Measurements from ENCODE around the gene ADAP1. TPM values are rescaled to one million over a fixed set of nuclear protein-coding genes. Genes with fewer than 3 reads are reported as not detected.
A peak's percentile ranks its signal among the peaks of the same experiment; 100 is the strongest.

ADAP1 gene
- total and polyA plus RNA-seq, 2 of the 13 experiments (the other 11 are each of a cell fraction or from before 2014, with no cell fraction given), result 10.5 to 24.6 TPM

DNA sequence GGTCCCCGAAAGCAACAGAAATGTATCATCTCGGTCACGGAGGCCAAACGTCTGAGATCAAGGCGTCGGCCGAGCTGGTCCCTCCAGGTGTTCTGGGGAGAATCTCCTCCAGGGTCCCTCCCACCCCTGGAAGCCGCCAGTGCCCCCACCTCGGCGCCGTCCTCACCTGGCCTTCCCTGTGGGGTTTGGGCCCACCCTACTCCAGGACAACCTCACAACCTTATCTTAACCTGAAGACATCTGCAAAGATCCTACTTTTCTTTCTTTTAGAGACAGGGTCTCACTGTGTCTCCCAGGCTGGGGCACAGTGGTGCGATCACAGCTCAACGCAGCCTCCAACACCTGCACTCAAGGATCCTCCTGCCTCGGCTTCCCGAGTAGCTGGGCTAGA lies 33.4 kb downstream of the ADAP1 start:
- H3K9ac ChIP-seq (ENCODE audit: insufficient read depth, low read depth, low read length), result no peak overlapping the region
- H3K79me2 ChIP-seq (ENCODE audit: insufficient read depth, low read length), result no peaks in the 10 kb centered on the region
- FAIRE-seq, result no peak
- no peaks in the 10 kb centered on the region for H3K9me3 ChIP-seq (ENCODE audit: low read length)
- no peak overlapping the region for H3K4me3 ChIP-seq (replicated peaks in 1 of 3; ENCODE audit: insufficient read depth in 1 of 3, low read depth in 2 of 3, low read length in 3 of 3)
- peaks cover 24% of the 10 kb centered on the region for H3K4me1 ChIP-seq (ENCODE audit: insufficient read depth, low read length)
- no peak for ATAC-seq
- H2AFZ ChIP-seq (ENCODE audit: low read length), result no peak overlapping the region
- H3K27ac ChIP-seq (ENCODE audit: extremely low read length, insufficient read depth, low read length), result no peak overlapping the region
- no peaks in the 10 kb centered on the region for H3K27me3 ChIP-seq (ENCODE audit: control insufficient read depth in 1 of 2, insufficient read depth in 2 of 2, low read length in 2 of 2)
- CTCF ChIA-PET (ENCODE audit: low intra/inter-chr PET ratio, low total read pairs), result no interaction called here
- no peak for DNase-seq (ENCODE audit: low spot score)
- 97% methylated on average over 8 of the region's 15 CpGs for WGBS (ENCODE audit: low lambda C conversion rate)
- TF ChIP-seq NFE2 (CRISPR knock-in tag; IDR thresholded peaks at IDR 0.05) (no peak), ZNF207 (IDR thresholded peaks at IDR 0.05; ENCODE audit: borderline replicate concordance) (no peak), RELA (CRISPR knock-in tag; IDR thresholded peaks at IDR 0.05) (no peak), MXD4 (CRISPR knock-in tag; IDR thresholded peaks at IDR 0.05) (no peak), ZNF234 (CRISPR knock-in tag; conservative IDR thresholded peaks at IDR 0.05) (no peak), PAX8 (CRISPR knock-in tag; IDR thresholded peaks at IDR 0.05; ENCODE audit: borderline replicate concordance) (no peak)
- TF ChIP-seq, protein P1, sequence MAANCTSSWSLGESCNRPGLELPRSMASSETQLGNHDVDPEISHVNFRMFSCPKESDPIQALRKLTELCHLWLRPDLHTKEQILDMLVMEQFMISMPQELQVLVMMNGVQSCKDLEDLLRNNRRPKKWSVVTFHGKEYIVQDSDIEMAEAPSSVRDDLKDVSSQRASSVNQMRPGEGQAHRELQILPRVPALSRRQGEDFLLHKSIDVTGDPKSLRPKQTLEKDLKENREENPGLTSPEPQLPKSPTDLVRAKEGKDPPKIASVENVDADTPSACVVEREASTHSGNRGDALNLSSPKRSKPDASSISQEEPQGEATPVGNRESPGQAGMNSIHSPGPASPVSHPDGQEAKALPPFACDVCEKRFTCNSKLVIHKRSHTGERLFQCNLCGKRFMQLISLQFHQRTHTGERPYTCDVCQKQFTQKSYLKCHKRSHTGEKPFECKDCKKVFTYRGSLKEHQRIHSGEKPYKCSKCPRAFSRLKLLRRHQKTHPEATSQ (CRISPR knock-in tag; IDR thresholded peaks at IDR 0.05; ENCODE audit: borderline replicate concordance), result no peak
- intact Hi-C loops (cut with micrococcal nuclease; ENCODE audit: unreplicated experiment) (no loop called here), in situ Hi-C loops (cut with HindIII; ENCODE audit: extremely low pct_ligation_motif_present, low pct_unique_long_range_greater_than_20kb) (no loop called here)
- no TSS peak for BruUV-seq (replicated peaks)
- H4K20me1 ChIP-seq (ENCODE audit: insufficient read depth, low read length), result no peaks in the 10 kb centered on the region
- POLR2A ChIA-PET, result no interaction called here
- no peak overlapping the region for H3K4me2 ChIP-seq (ENCODE audit: low read depth, low read length)
- no peaks in the 10 kb centered on the region for H3K36me3 ChIP-seq (replicated peaks in 1 of 2; ENCODE audit: control insufficient read depth in 1 of 2, insufficient read depth in 2 of 2, low read length in 2 of 2)

DNA sequence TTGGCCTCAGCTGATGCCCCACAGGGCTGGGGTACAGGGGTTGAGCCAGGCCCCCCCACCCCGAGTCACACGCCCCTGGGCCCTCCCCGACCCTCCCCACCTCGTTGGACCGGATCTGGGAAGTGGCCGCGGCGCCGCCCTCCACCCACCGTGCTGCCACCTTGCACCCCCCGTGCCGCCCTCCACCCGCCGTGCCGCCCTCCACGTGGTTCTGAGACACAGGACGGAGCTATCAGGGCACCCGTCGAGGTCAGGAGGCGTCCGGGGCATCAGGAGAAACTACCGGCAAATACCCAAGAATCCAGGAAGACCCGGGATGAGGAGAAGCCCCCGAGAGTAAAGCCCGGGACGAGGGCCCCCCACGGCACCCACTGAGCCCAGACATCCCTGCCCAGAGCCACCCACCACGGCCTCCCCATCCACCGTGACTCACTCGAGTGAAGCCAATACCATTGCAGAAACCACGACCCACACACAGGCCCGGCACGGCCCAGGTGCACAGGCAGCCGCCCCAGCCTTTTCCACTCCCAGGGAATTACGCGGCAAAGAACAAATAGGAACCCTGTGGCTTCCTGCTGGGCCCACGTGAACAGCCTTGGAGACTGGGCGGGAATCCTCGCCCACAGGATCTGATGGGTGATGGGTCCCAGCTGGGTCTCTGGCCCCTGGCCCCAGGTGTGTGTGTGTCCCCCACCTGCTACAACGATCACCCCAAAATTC lies 34.0 kb downstream of the ADAP1 start:
- peaks cover 19% of the 10 kb centered on the region for H3K4me1 ChIP-seq (ENCODE audit: insufficient read depth, low read length)
- no peaks in the 10 kb centered on the region for H3K27me3 ChIP-seq (ENCODE audit: control insufficient read depth in 1 of 2, insufficient read depth in 2 of 2, low read length in 2 of 2)
- ATAC-seq (no peak), DNase-seq (ENCODE audit: low spot score) (no peak), FAIRE-seq (no peak)
- ChIA-PET CTCF (ENCODE audit: low intra/inter-chr PET ratio, low total read pairs) (no interaction called here), POLR2A (no interaction called here)
- no peaks in the 10 kb centered on the region for H4K20me1 ChIP-seq (ENCODE audit: insufficient read depth, low read length)
- H2AFZ ChIP-seq (ENCODE audit: low read length), result no peak overlapping the region
- 95% methylated on average over 30 of the region's 40 CpGs for WGBS (ENCODE audit: low lambda C conversion rate)
- no peaks in the 10 kb centered on the region for H3K9me3 ChIP-seq (ENCODE audit: low read length)
- no peak overlapping the region for H3K27ac ChIP-seq (ENCODE audit: extremely low read length, insufficient read depth, low read length)
- H3K79me2 ChIP-seq (ENCODE audit: insufficient read depth, low read length), result no peaks in the 10 kb centered on the region
- H3K9ac ChIP-seq (ENCODE audit: insufficient read depth, low read depth, low read length), result no peak overlapping the region
- intact Hi-C loops (cut with micrococcal nuclease; ENCODE audit: unreplicated experiment), result no loop called here
- H3K4me2 ChIP-seq (ENCODE audit: low read depth, low read length), result no peak overlapping the region
- H3K4me3 ChIP-seq (replicated peaks in 1 of 3; ENCODE audit: insufficient read depth in 1 of 3, low read depth in 2 of 3, low read length in 3 of 3), result no peak overlapping the region
- no TSS peak for BruUV-seq (replicated peaks)
- TF ChIP-seq PHB2 (IDR thresholded peaks at IDR 0.05; ENCODE audit: partially characterized antibody) (no peak), ZNF530 (CRISPR knock-in tag; IDR thresholded peaks at IDR 0.05; ENCODE audit: low read depth) (no peak)
- TF ChIP-seq, protein P2, sequence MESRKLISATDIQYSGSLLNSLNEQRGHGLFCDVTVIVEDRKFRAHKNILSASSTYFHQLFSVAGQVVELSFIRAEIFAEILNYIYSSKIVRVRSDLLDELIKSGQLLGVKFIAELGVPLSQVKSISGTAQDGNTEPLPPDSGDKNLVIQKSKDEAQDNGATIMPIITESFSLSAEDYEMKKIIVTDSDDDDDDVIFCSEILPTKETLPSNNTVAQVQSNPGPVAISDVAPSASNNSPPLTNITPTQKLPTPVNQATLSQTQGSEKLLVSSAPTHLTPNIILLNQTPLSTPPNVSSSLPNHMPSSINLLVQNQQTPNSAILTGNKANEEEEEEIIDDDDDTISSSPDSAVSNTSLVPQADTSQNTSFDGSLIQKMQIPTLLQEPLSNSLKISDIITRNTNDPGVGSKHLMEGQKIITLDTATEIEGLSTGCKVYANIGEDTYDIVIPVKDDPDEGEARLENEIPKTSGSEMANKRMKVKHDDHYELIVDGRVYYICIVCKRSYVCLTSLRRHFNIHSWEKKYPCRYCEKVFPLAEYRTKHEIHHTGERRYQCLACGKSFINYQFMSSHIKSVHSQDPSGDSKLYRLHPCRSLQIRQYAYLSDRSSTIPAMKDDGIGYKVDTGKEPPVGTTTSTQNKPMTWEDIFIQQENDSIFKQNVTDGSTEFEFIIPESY (CRISPR knock-in tag; IDR thresholded peaks at IDR 0.05), result 0 out of 2 replicates have a peak, but pooled peaks have one; percentile 20
- in situ Hi-C loops (cut with HindIII; ENCODE audit: extremely low pct_ligation_motif_present, low pct_unique_long_range_greater_than_20kb), result no loop called here
- H3K36me3 ChIP-seq (replicated peaks in 1 of 2; ENCODE audit: control insufficient read depth in 1 of 2, insufficient read depth in 2 of 2, low read length in 2 of 2), result no peaks in the 10 kb centered on the region
